DMS114 treated with DMSO at 0.1 percent for 48 hours (cell line): ENCODE results near the gene PTPRCAP.

Experiments used
- DNase-seq: peaks from one replicate; lab custom pipeline; 2025; ENCODE audit not compliant: unreplicated experiment; lab: John Stamatoyannopoulos, UW

PTPRCAP gene

DNA sequence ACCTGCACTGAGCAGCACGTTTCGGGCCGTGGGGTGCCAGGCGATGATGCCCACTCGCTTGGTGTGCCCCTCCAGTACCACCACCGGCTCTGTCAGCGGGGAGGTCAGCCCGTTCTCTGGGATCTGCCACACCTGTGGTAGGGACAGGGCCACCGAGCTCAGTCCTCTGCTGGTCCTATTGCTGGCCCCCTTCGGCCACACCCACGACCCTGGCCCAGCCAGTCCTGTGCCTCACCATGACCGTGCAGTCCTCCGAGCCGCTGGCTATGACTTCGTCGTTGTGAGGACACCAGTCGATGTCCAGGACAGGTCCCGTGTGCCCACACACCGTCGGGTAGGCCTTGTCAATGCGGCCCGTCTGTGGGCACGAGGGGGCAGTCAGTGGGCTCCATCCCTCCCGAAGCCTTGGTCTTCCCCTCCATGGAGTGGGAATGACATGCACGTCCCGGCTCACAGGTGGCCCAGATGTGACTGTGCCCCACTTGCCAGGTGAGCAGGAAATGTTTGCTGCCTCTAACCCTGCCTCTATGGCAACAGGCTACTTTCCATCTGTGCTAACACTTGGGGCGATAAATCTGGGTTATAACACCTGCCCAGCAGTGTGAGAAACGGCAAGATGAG, 4.4 kb upstream of the PTPRCAP start:
- DNase-seq = no peak

DNA sequence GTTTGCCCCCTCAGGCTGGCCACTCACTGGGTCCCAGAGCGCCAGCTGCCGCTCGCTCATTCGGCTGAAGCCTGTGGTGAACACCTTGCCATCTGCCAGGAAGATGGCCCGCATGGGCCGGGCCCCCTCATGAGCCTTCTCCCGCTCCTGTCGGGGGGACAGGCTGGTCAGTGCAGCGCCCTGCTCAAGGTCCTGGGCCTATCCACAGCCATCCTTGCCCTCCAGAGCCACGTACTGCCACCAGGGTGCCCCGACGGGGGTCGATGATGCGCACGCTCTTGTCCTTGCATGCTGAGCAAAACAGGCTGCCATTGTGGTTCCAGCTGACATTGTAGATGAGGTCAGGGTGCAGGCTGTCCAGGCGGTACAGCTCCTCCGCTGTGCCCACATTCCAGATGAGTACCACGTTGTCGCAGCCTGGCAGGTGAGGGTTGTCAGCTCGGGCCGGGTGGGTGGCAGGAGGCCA, 3.6 kb upstream of the PTPRCAP start:
- no peak for DNase-seq

DNA sequence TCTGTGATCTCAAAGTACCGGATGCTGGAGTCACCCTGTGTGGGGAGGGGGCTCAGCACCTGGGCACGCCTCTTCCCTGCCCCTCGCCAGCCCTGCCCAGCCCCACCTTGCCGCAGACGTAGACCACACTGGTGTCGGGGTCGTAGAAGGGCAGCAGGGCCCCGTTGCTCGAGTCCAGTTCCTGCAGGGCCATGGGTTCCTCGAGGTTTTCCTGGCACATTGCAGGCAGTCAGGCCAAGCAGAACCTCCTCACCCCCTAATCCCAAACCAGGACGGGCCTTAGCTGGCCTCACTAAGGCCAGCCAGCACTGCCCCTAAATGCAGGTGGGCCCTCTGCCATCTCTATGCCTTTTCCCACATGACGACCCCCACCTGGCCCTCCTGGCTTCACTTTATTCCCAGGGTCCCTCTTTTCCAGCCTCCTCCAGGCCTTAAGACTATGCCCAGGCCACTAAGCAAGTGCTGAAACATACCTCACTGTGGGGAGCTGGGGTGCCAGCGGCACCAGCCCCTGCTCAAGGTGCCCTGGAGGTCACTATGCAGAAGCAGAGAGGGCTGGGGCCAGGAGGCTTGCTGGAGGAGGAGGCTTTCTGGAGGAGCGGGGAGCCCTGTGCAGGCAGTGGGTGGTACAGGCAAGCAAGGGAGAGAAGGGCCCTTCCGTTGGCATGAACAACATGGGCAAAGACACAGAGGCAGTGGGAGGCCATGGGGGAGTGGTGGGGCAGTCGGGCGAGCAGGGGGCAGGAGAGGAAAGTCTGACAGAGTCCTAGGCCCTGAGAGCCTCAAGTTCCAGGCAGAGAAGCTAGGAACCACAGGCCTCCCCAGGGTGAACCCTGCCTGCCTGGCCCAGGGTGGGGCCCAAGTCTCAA, 3.0 kb upstream of the PTPRCAP start:
- DNase-seq = no peak

DNA sequence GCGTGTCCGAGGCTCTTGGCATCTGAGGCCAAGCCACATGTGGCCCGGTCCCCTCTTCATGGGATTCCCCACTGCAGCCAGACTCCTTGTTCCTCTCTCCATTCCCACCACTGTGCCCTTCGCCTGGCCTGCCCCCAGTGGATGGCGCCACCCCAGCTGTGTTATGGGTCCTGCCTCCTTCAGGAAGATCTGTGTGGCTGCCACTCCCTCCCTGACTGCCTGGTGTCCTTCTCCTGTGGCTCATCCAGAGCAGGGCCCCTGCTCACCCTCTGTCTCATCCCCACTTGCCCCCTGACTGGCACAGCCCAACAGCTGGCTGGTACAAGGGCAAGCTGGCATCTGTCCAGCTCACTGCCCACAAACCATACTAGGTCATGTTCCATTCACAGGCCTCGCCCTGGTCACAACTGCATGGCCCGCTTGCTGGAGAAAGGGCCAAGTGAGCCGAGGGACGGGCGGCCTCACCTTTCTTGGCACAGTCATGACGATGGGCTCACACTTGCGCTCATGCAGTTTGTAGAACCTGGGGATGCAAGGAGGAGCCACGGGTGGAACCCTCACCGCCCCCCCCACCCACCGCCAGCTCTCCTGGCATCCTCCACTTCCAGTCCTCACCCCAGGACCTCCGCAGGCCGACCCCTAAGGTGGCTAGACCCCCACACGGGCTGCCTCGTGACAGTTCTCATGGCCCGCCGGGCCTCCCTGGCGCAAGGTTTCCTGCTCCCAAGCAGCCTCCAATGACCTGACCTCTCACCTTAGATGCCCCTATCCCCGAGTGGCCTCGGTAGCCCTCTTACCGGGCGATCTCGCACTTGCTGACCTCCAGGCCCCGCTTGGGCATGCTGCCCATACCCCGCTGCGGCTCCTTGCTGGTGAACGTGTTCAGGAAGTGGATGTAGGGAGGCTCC, 2.1 kb upstream of the PTPRCAP start:
- DNase-seq = peak; percentile 46

GRCh38 chr11:67438158-67438902, 848 bp upstream of the PTPRCAP start:
- no peak for DNase-seq

- no peak for DNase-seq
Measured at GRCh38 chr11:67437809-67438157, 301 bp upstream of the PTPRCAP start.

GRCh38 chr11:67436459-67437081, 912 bp downstream of the PTPRCAP start:
- DNase-seq = no peak

DNA sequence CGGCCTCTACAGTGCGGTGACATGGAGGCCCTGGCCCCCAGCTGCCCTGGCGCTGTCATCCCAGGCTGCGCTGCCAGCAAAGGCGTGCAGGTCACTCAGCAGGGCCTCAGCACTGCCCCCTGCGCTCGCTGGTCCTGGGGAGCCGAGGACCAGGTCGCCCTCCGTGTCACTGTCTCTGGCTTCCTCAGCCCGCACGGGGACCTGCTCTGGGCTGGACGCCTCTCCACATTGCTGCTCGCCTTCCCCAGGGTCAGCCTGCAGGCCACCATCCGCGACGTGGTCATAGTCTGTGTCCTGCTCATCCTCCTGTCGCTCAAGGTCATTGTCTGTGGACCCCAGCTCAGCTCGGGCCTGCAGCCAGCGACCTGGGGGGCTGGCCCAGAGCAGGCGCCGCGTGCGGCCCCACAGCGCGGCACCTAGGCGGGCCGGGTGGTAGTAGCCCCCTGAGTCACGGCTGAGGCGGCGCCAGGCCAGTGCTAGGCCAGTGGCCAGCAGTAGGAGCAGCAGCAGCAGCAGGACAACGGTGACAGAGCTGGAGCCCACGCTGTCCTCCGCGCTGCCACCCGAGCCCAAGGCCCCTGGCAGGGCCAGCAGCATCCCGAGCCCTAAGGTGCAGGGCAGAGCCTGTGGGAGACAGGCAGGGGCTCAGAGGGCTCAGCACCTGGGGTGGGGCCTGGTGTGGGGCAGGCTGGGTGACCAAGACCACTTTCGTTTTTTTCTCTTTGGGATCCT, 1.6 kb downstream of the PTPRCAP start:
- DNase-seq = no peak

DNA sequence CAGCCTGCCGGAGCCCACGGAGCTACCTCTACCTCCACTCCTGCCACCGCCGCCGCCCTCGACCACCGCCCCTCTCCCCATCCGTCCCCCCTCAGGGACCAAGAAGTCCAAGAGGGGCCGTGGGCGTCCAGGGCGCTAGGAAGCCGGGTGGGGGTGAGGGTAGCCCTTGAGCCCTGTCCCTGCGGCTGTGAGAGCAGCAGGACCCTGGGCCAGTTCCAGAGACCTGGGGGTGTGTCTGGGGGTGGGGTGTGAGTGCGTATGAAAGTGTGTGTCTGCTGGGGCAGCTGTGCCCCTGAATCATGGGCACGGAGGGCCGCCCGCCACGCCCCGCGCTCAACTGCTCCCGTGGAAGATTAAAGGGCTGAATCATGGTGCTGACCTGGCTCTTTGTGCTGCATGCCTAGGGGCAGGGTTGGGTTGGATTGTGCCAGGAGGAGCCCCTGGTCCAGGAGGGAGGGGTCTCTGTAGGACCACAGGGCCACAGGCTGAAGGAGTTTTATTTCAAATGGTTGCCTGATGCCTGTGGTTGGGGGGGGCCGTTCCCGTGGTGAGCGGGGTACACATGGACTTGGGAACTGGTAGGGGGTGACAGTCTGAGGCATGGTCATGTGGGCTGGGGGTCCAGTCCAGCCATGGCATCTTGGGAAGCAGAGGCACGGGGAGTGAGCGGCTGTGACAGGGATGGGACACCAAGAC, 2.3 kb downstream of the PTPRCAP start:
- no peak for DNase-seq

GRCh38 chr11:67434395-67434881, 3.0 kb downstream of the PTPRCAP start:
- no peak for DNase-seq

GRCh38 chr11:67433536-67434394, 3.7 kb downstream of the PTPRCAP start:
- no peak for DNase-seq

- no peak for DNase-seq
Measured at GRCh38 chr11:67432655-67433349, 4.7 kb downstream of the PTPRCAP start.

DNA sequence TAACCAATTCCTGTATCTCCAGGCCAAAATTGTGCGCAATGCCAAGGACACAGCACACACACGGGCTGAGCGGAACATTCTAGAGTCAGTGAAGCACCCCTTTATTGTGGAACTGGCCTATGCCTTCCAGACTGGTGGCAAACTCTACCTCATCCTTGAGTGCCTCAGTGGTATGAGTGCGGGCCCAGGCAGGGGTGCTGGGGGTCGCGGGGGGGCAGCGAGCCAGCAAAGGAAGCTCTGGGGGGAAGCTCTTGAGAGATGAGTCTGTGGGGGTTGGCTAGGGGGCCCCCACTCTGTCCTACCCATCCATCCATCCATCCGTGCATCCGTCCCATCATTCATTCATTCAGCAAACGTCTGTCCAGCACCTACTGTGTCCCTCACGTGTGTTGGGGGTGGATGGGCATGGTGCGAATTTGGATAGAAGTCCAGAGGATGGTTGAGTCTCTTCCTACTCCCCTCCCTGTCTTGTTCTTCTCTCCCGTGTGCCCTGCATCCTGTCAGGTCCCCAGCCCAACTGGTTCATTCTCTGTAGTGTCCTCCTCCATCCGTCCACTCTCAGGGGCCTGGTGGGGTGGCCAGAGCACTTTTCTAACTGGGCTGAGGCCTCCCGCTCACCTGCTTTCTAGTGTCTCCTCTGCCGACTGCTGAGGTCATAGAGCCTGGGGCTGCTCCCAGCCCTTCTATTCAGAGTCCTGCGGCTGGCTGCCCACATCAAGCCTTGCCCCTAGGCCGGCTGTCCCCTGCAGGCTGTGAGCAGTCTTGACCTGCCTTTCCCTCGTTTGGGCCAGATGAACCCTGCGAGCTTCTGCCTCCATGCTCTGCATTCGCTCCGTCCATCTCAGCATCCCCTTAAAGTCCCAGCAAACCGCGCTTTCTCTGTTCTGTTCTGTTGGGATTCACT, 5.9 kb downstream of the PTPRCAP start:
- DNase-seq = no peak

DNA sequence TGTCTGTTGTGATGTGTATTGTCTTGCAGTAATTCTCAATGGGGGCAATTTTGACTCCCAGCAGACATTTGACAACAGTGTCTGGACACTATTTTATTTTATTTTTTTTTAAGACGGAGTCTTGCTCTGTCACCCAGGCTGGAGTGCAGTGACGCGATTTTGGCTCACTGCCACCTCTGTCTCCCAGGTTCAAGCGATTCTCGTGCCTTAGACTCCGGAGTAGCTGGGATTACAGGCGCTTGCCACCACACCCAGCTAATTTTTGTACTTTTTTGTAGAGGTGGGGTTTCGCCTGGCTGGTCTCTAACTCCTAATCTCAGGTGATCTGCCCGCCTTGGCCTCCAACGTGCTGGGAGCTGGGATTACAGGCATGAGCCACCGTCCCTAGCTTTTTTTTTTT, 7.8 kb downstream of the PTPRCAP start:
- no peak for DNase-seq

DNA sequence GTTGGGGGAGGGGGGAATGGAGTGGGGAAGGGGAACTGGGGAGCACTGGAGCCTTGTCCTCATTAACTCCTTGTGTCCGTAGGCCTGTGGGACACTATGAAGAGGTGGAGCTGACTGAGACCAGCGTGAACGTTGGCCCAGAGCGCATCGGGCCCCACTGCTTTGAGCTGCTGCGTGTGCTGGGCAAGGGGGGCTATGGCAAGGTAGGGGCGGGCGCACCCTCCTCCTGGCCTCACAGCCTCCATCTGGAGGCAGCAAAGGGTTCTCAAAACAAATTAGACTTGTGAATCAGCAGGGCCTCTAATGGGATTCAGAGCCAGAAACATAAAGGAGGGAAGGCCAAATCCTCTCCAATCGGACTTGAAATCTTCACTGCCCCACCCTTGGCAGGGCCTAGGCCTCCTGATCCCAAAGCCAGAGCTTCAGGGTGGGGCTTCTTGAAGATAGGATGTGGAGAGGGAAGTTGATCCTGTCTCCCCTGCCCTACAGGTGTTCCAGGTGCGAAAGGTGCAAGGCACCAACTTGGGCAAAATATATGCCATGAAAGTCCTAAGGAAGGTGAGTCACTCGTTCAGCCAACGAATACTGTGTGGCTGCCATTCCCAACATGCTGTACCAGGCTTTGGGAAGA, 8.3 kb downstream of the PTPRCAP start:
- DNase-seq = no peak
